Common myeloid progenitor, CD34-positive (primary cell): ENCODE data around the gene WFDC12.
A peak's percentile ranks its signal among the peaks of the same experiment; 100 is the strongest.
"Not testable (repeated sequence)": the region's sequence is repeated elsewhere in the genome, so short reads cannot be mapped to it uniquely, and the experiment has no call there.

Experiments used
- CTCF ChIA-PET: fragments of 350-600 bp; sonication (Branson Sonifier 250); formaldehyde crosslinking; loops from one replicate; lab custom pipeline; 2021; ENCODE audit warnings: antibody characterized with exemption; lab: Charles Lee
- POLR2A ChIA-PET: fragments of 350-600 bp; sonication (Branson Sonifier 250); formaldehyde crosslinking; loops from one replicate; lab custom pipeline; 2021; ENCODE audit warnings: antibody characterized with exemption; lab: Charles Lee
- DNase-seq, 3 donors: peaks; one replicate each; pipeline versions ENCODE4 v3.0.0 to v3.0.0-alpha.2; 2013
- H3K27ac ChIP-seq, 2 experiments: 1 replicate in 1 of 2; 2 replicates in 1 of 2; pipeline ENCODE4 v1.7.0; 2013; ENCODE audit warnings: inconsistent platforms in 2 of 2, low read length in 2 of 2, mild to moderate bottlenecking in 2 of 2, low read depth in 1 of 2, moderate library complexity in 1 of 2; ENCODE audit not compliant: severe bottlenecking in 2 of 2, insufficient read depth in 1 of 2, poor library complexity in 1 of 2
- H3K27me3 ChIP-seq, 5 experiments: replicated peaks in 2 of 5; 1 replicate in 3 of 5; 2 replicates in 2 of 5; pipeline versions ENCODE4 v1.6.1 to v1.7.0; 2013; ENCODE audit warnings: low read length in 4 of 5, mild to moderate bottlenecking in 2 of 5, moderate library complexity in 2 of 5, inconsistent platforms in 1 of 5; ENCODE audit not compliant: insufficient read depth in 5 of 5, control insufficient read depth in 4 of 5
- H3K36me3 ChIP-seq, 4 experiments: 1 replicate in 2 of 4; 2 replicates in 2 of 4; pipeline versions ENCODE4 v1.6.1 to v1.7.0; 2013; ENCODE audit warnings: low read length in 3 of 4, control low read depth in 1 of 4, mild to moderate bottlenecking in 1 of 4; ENCODE audit not compliant: control insufficient read depth in 4 of 4, insufficient read depth in 4 of 4
- H3K4me1 ChIP-seq, 4 experiments: 1 replicate in 3 of 4; 2 replicates in 1 of 4; pipeline versions ENCODE4 v1.6.1 to v1.7.1; 2013; ENCODE audit warnings: low read length in 3 of 4, mild to moderate bottlenecking in 3 of 4, control low read depth in 1 of 4, inconsistent platforms in 1 of 4, moderate library complexity in 1 of 4; ENCODE audit not compliant: control insufficient read depth in 4 of 4, insufficient read depth in 4 of 4; ENCODE audit errors: control extremely low read depth in 1 of 4
- H3K4me3 ChIP-seq, 7 experiments: 1 replicate in 4 of 7; 2 replicates in 3 of 7; pipeline versions ENCODE4 v1.5.1 to v1.7.0; 2013; ENCODE audit warnings: mild to moderate bottlenecking in 7 of 7, low read length in 6 of 7, moderate library complexity in 6 of 7, inconsistent platforms in 2 of 7, low read depth in 2 of 7, control low read depth in 1 of 7; ENCODE audit not compliant: insufficient read depth in 4 of 7, control insufficient read depth in 1 of 7; ENCODE audit errors: extremely low read depth in 1 of 7
- H3K9me3 ChIP-seq, 5 experiments: 1 replicate in 4 of 5; 2 replicates in 1 of 5; pipeline versions ENCODE4 v1.6.1 to v1.7.1; 2013; ENCODE audit warnings: low read length in 4 of 5, mild to moderate bottlenecking in 2 of 5, inconsistent platforms in 1 of 5, low read depth in 1 of 5, moderate library complexity in 1 of 5; ENCODE audit not compliant: control insufficient read depth in 4 of 5, insufficient read depth in 2 of 5; ENCODE audit errors: control extremely low read depth in 1 of 5
- WGBS: methylation state at CpG from one replicate; pipeline ENCODE4 v1.1.5; 2013; ENCODE audit not compliant: insufficient coverage; 5-methylcytosine and 5-hydroxymethylcytosine counted together

The WFDC12 gene

GRCh38 chr20:45154183-45154582 lies 29.9 kb upstream of the WFDC12 start:
- CTCF ChIA-PET: no interaction called here

DNA sequence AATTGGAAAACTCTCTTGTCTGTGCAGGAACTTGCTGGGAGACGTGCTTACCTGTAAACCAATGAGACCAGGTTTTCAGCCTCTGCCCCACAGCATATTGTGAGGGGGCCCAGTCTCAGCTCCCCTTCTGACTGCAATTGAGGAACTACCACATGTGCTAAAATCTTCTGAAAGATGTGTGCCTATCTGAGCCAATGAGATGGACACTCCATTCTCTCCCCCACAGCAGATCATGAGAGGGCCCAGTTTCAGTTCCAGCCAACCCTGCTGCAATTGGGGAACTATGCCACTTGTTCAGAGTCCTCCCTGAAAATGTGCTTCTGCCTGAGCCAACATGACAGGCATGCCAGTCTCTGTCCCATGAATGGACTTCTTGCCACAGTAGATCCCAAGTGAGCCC lies 29.5 kb upstream of the WFDC12 start:
- no peak overlapping the region for H3K27ac ChIP-seq
- CTCF ChIA-PET: no interaction called here
- no peaks in the 10 kb centered on the region for H3K4me1 ChIP-seq
- no peaks in the 10 kb centered on the region for H3K36me3 ChIP-seq
- peaks cover 0 to 10% (median 2%) of the 10 kb centered on the region in 5 experiments for H3K9me3 ChIP-seq
- POLR2A ChIA-PET: no interaction called here
- WGBS: 83% methylated on average over 1 of the region's 1 CpG
- peaks cover 0 to 11% (median 4%) of the 10 kb centered on the region in 5 experiments for H3K27me3 ChIP-seq
- DNase-seq: peak in 1 of 3 donors; percentile 1
- H3K4me3 ChIP-seq: no peak overlapping the region

More at GRCh38 chr20:45154183-45154582, 29.9 kb upstream of the WFDC12 start:
- no peaks in the 10 kb centered on the region for H3K36me3 ChIP-seq
- no peak overlapping the region for H3K27ac ChIP-seq
- no peak for DNase-seq
- no peak overlapping the region for H3K4me3 ChIP-seq
- no peaks in the 10 kb centered on the region for H3K4me1 ChIP-seq
- H3K9me3 ChIP-seq: peaks cover 0 to 13% (median 2%) of the 10 kb centered on the region in 5 experiments
- WGBS: 86% methylated on average over 2 of the region's 3 CpGs
- H3K27me3 ChIP-seq: peaks cover 0 to 8% (median 3%) of the 10 kb centered on the region in 5 experiments
- POLR2A ChIA-PET: no interaction called here

DNA sequence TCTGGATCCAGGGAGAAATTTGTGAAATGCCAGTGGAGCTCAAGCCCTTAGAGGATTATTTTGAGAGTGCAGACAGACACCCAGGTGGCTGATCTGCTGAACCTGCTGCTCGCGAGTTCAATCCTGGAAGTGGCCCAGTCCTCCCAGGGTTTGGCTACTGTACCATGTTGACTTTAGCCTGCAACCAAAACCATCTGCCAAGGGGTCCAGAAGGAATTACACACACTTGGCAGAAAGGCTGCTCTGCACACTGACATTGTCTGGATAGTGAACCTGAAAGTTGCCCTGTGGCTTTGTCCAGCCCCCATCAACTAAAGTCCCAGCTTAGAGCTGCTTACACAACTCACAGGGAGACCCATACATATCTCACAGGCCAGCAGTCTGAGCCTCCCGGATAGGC lies 28.9 kb upstream of the WFDC12 start:
- CTCF ChIA-PET: no interaction called here
- WGBS: 95% methylated on average over 3 of the region's 3 CpGs

DNA sequence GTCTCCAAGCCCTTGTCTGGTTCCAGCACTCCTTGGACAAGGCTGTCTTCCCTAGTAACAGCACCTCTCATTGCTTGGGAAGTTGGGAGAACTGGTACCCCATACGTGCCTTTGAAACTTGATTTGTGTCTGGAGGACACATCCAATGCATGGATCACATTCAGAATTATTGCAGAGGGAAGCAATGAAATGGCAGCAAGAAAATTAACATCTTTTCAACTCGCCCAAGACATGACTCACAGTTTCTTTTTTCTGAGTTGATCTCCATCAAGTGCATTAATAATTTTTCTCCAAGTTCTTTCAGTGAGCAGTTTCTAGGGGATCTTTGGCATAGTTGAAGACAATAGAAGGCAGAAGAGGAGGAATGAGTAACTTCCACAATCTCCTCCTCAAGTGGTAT lies 28.1 kb upstream of the WFDC12 start:
- Histone ChIP-seq H3K4me1 (no peaks in the 10 kb centered on the region), H3K9me3 (peaks cover 0 to 2% (median 0%) of the 10 kb centered on the region in 5 experiments), H3K27me3 (peaks cover 0 to 11% (median 6%) of the 10 kb centered on the region in 5 experiments), H3K36me3 (no peaks in the 10 kb centered on the region), H3K4me3 (no peak overlapping the region), H3K27ac (no peak overlapping the region)
- POLR2A ChIA-PET: no interaction called here
- WGBS: 96% methylated on average over 2 of the region's 2 CpGs
- CTCF ChIA-PET: no interaction called here
- no peak for DNase-seq

More for the DNA sequence above, 28.9 kb upstream of the WFDC12 start:
- H3K27me3 ChIP-seq: peaks cover 0 to 11% (median 6%) of the 10 kb centered on the region in 5 experiments
- peaks cover 0 to 6% (median 0%) of the 10 kb centered on the region in 5 experiments for H3K9me3 ChIP-seq
- POLR2A ChIA-PET: no interaction called here
- no peak overlapping the region for H3K4me3 ChIP-seq
- DNase-seq: no peak
- H3K27ac ChIP-seq: no peak overlapping the region
- H3K4me1 ChIP-seq: no peaks in the 10 kb centered on the region
- H3K36me3 ChIP-seq: no peaks in the 10 kb centered on the region

- no peak overlapping the region for H3K4me3 ChIP-seq
- DNase-seq: no peak
- 95% methylated on average over 2 of the region's 3 CpGs for WGBS
- no peaks in the 10 kb centered on the region for H3K36me3 ChIP-seq
- peaks cover 3 to 23% (median 14%) of the 10 kb centered on the region in 5 experiments for H3K27me3 ChIP-seq
- no peak overlapping the region for H3K27ac ChIP-seq
- no peaks in the 10 kb centered on the region for H3K4me1 ChIP-seq
- CTCF ChIA-PET: no interaction called here
- H3K9me3 ChIP-seq: no peaks in the 10 kb centered on the region
- POLR2A ChIA-PET: no interaction called here
These were observed 24.8 kb upstream of the WFDC12 start for GRCh38 chr20:45149062-45149461.

DNA sequence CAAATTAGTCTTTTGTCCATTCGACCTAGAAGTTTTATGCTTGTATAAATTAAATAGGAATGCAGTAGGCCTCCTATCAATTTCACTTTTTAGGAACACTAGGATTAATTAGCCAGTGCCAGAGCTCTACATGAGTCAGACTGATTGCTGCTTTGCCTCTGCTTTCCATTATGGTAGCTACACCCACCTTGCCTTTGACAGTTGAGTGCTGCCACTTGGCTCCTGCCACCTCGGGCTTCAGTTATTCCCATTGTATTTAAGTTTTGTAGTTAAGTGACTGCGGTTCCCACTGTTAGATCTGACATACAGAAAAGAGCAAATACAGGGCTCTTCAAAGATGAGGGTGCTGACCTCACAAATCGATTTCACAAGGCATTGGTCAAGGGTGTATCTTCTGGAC lies 16.6 kb upstream of the WFDC12 start:
- POLR2A ChIA-PET: no interaction called here
- H3K9me3 ChIP-seq: no peaks in the 10 kb centered on the region
- WGBS: 93% methylated on average over 3 of the region's 4 CpGs
- H3K27me3 ChIP-seq: peaks cover 0 to 17% (median 10%) of the 10 kb centered on the region in 5 experiments
- DNase-seq: no peak
- H3K4me1 ChIP-seq: no peaks in the 10 kb centered on the region
- H3K36me3 ChIP-seq: no peaks in the 10 kb centered on the region
- H3K4me3 ChIP-seq: no peak overlapping the region
- no peak overlapping the region for H3K27ac ChIP-seq
- CTCF ChIA-PET: interaction anchor here (1.2 kb wide), 1 partner anchor 151 kb away, joined by 3 read pairs; no protein-coding TSS in a partner anchor

- not testable (repeated sequence) for DNase-seq, H3K27ac ChIP-seq, H3K9me3 ChIP-seq, H3K4me1 ChIP-seq, H3K36me3 ChIP-seq, H3K4me3 ChIP-seq
- ChIA-PET POLR2A (interaction anchor here (0.6 to 1.1 kb wide), 2 partner anchors 10 to 428 kb away, joined by 3 to 4 read pairs; no protein-coding TSS in a partner anchor), CTCF (interaction anchor here (0.6 to 1.4 kb wide), 3 partner anchors 19 to 151 kb away, joined by 3 to 4 read pairs (median 3); no protein-coding TSS in a partner anchor)
- 97% methylated on average over 3 of the region's 5 CpGs for WGBS
- H3K27me3 ChIP-seq: peaks cover 0 to 10% (median 6%) of the 10 kb centered on the region in 5 experiments
These were observed 15.6 kb upstream of the WFDC12 start for GRCh38 chr20:45139733-45140375.
